A549 (cell line): ENCODE measurements around the gene PALLD. TPM values are rescaled to one million over a fixed set of nuclear protein-coding genes. Genes with fewer than 3 reads are reported as not detected.

Experiments
- ATAC-seq, 2 experiments: fragments of 200-7000 bp in 1 of 2; fragments of >200 bp in 1 of 2; cut with Nextera tagmentation in 1 of 2; cut with Tn5 transposase in 1 of 2; 3 replicates each; pipeline versions ENCODE4 v1.8.0 to v1.9.1; 2018 to 2020; ENCODE audit warnings: mild to moderate bottlenecking in 1 of 2, moderate library complexity in 1 of 2
- CTCF ChIA-PET: fragments of 300-600 bp; sonication (Branson Sonifier 250); formaldehyde crosslinking; extraction: SDS; loops from one replicate; lab custom pipeline; 2021; ENCODE audit warnings: antibody characterized with exemption, inconsistent platforms; lab: Yijun Ruan, JAX
- POLR2A ChIA-PET: fragments of 350-600 bp; formaldehyde crosslinking; extraction: SDS; loops from one replicate; lab custom pipeline; 2021; ENCODE audit warnings: antibody characterized with exemption, inconsistent platforms; lab: Yijun Ruan, JAX
- DNase-seq, 2 experiments: peaks; one replicate each; pipeline versions ENCODE4 v3.0.0 to v3.0.0-alpha.2; 2011 to 2016; ENCODE audit warnings: low read depth in 1 of 2, low spot score in 1 of 2
- FAIRE-seq: peaks from 2 replicates; lab custom pipeline; 2011; peaks lifted over from hg19 to GRCh38; lab: Jason Lieb, UNC
- H3K27ac ChIP-seq, 2 experiments: fragments of >200 bp; sonication (Bioruptor Twin); formaldehyde crosslinking; 3 replicates each; pipeline ENCODE4 v1.5.1; 2016 to 2017
- H3K4me1 ChIP-seq: fragments of >200 bp; sonication (Bioruptor Twin); formaldehyde crosslinking; 3 replicates; pipeline ENCODE4 v1.6.1; 2016
- H3K4me2 ChIP-seq: fragments of >200 bp; sonication (Bioruptor Twin); formaldehyde crosslinking; 3 replicates; pipeline ENCODE4 v1.6.1; 2016
- H3K4me3 ChIP-seq: fragments of >200 bp; sonication (Bioruptor Twin); formaldehyde crosslinking; 3 replicates; pipeline ENCODE4 v1.5.1; 2016
- H3K9me3 ChIP-seq: fragments of >200 bp; sonication (Bioruptor Twin); formaldehyde crosslinking; 3 replicates; pipeline ENCODE4 v1.6.1; 2016
- CEBPB ChIP-seq, 2 experiments: fragments of >200 bp in 1 of 2; sonication (Bioruptor Twin) in 1 of 2; formaldehyde crosslinking in 1 of 2; IDR thresholded peaks; 2 replicates each; pipeline ENCODE4 v1.6.1; 2012 to 2016
- EHF ChIP-seq: fragments of 250-450 bp; sonication (Bioruptor Pico); IDR thresholded peaks from 2 replicates; pipeline ENCODE4 v1.5.0; 2020; ENCODE audit warnings: mild to moderate bottlenecking
- EHMT2 ChIP-seq: fragments of 200-600 bp; sonication (generic); IDR thresholded peaks from 2 replicates; pipeline ENCODE4 v1.6.1; 2016; ENCODE audit warnings: antibody characterized with exemption, low read depth, mild to moderate bottlenecking, moderate library complexity
- FOSB ChIP-seq: fragments of 250-450 bp; sonication (Bioruptor Pico); IDR thresholded peaks from 2 replicates; pipeline ENCODE4 v1.5.0; 2020; ENCODE audit warnings: mild to moderate bottlenecking, moderate library complexity
- FOXS1 ChIP-seq: fragments of 250-450 bp; sonication (Bioruptor Pico); IDR thresholded peaks from 2 replicates; pipeline ENCODE4 v1.5.0; 2020; ENCODE audit warnings: mild to moderate bottlenecking, moderate library complexity
- HDAC2 ChIP-seq: fragments of 200-600 bp; sonication (generic); IDR thresholded peaks from 2 replicates; pipeline ENCODE4 v1.6.1; 2016
- HES2 ChIP-seq: fragments of >200 bp; sonication (Bioruptor Twin); formaldehyde crosslinking; IDR thresholded peaks from 2 replicates; pipeline ENCODE4 v1.6.1; 2016
- JUN ChIP-seq, 2 experiments: fragments of >200 bp; sonication (Bioruptor Twin); formaldehyde crosslinking; IDR thresholded peaks; 2 replicates in 1 of 2; 3 replicates in 1 of 2; pipeline ENCODE4 v1.6.1; 2016 to 2017
- MAFK ChIP-seq: fragments of 450-650 bp; IDR thresholded peaks from 2 replicates; pipeline ENCODE4 v1.6.1; 2014; ENCODE audit not compliant: partially characterized antibody
- PBX3 ChIP-seq: IDR thresholded peaks from 2 replicates; pipeline ENCODE4 v1.6.1; 2012
- POLR2A ChIP-seq: IDR thresholded peaks from 2 replicates; pipeline ENCODE4 v1.6.1; 2012; ENCODE audit warnings: mild to moderate bottlenecking, low read length
- RCOR1 ChIP-seq: fragments of 150-350 bp; IDR thresholded peaks from 2 replicates; pipeline ENCODE4 v1.6.1; 2014; ENCODE audit warnings: antibody characterized with exemption, low read length, low read depth
- REST ChIP-seq: fragments of 200-600 bp; sonication (generic); IDR thresholded peaks from 2 replicates; pipeline ENCODE4 v1.6.1; 2016; ENCODE audit warnings: antibody characterized with exemption, mild to moderate bottlenecking, moderate library complexity
- SREBF2 ChIP-seq: fragments of 450-650 bp; IDR thresholded peaks from 2 replicates; pipeline ENCODE4 v1.6.1; 2014; ENCODE audit warnings: mild to moderate bottlenecking, moderate library complexity
- TP53 ChIP-seq: fragments of 250-450 bp; sonication (Bioruptor Pico); IDR thresholded peaks from 2 replicates; pipeline ENCODE4 v1.5.0; 2021; ENCODE audit warnings: mild to moderate bottlenecking, moderate library complexity
- ZFP36 ChIP-seq: fragments of 450-650 bp; IDR thresholded peaks from 2 replicates; pipeline ENCODE4 v1.6.1; 2014; ENCODE audit warnings: borderline replicate concordance; ENCODE audit not compliant: partially characterized antibody
- ZNF302 ChIP-seq: fragments of 250-450 bp; sonication (Bioruptor Pico); IDR thresholded peaks from 2 replicates; pipeline ENCODE4 v1.9.0; 2021; ENCODE audit warnings: inconsistent platforms, mild to moderate bottlenecking, moderate library complexity
- WGBS: methylation state at CpG from one replicate; pipeline ENCODE4 v1.1.6; 2017; ENCODE audit errors: missing lambda C conversion rate; 5-methylcytosine and 5-hydroxymethylcytosine counted together
- polyA plus RNA-seq, 4 experiments: library from polyadenylated mRNA; depleted of rRNA in 3 of 4; stranded (reverse); fragments of >200 nt; fragmentation: RNase III in 1 of 4; extraction: RNeasy Plus Mini Kit Qiagen cat#74134 plus additional on column Dnase treatment in 1 of 4; gene quantifications; 2 replicates in 3 of 4; 3 replicates in 1 of 4; pipeline ENCODE4 v1.2.3, GENCODE V29; 2011 to 2017
- TF ChIP-seq, protein P1 (sequence below): fragments of 250-450 bp; sonication (Bioruptor Pico); IDR thresholded peaks from 2 replicates; pipeline ENCODE4 v1.5.0; 2021; ENCODE audit warnings: mild to moderate bottlenecking, moderate library complexity, borderline replicate concordance

The PALLD gene
- polyA plus RNA-seq, 2 of the 4 experiments (the other 2 are of a cell fraction): 88.8 to 113 TPM

- no peak for TF ChIP-seq REST
- peak; percentile 82 for TF ChIP-seq MAFK
- TF ChIP-seq, all 56 proteins: peak for 1
- ChIA-PET CTCF (no interaction called here), POLR2A (no interaction called here)
- Histone ChIP-seq H3K4me1 (peaks cover 54% of the 10 kb centered on the region), H3K4me2 (peak overlapping the region; percentile 41), H3K4me3 (no peak overlapping the region), H3K9me3 (no peaks in the 10 kb centered on the region), H3K27ac (peak overlapping the region in 1 of 2 experiments; percentile 65; a peak in 3 of 6 replicates)
- DNase-seq: no peak
- 33% methylated on average over 3 of the region's 3 CpGs for WGBS
- FAIRE-seq: no peak
- no peak for ATAC-seq
Observed at GRCh38 chr4:168667376-168667775, 170.5 kb downstream of the PALLD start.

- Histone ChIP-seq H3K4me2 (no peak overlapping the region), H3K27ac (no peak overlapping the region), H3K4me3 (no peak overlapping the region), H3K4me1 (peaks cover 50% of the 10 kb centered on the region), H3K9me3 (no peaks in the 10 kb centered on the region)
- no peak for TF ChIP-seq REST
- no peak for TF ChIP-seq ZFP36
- no peak for TF ChIP-seq CEBPB (IDR thresholded peaks at IDR 0.05)
- TF ChIP-seq HDAC2: no peak
- TF ChIP-seq ZNF302 (CRISPR knock-in tag): no peak
- TF ChIP-seq FOSB (CRISPR knock-in tag): no peak
- TF ChIP-seq FOXS1 (CRISPR knock-in tag): no peak
- TF ChIP-seq EHF (CRISPR knock-in tag): no peak
- TF ChIP-seq JUN (IDR thresholded peaks at IDR 0.05): no peak
- DNase-seq (no peak), FAIRE-seq (no peak), ATAC-seq (no peak)
- 93% methylated on average over 2 of the region's 2 CpGs for WGBS
- ChIA-PET POLR2A (no interaction called here), CTCF (no interaction called here)
Observed at GRCh38 chr4:168667921-168668320, 171.1 kb downstream of the PALLD start.

- no peak for TF ChIP-seq RCOR1
- no peak for TF ChIP-seq TP53 (CRISPR knock-in tag)
- TF ChIP-seq, protein P1, sequence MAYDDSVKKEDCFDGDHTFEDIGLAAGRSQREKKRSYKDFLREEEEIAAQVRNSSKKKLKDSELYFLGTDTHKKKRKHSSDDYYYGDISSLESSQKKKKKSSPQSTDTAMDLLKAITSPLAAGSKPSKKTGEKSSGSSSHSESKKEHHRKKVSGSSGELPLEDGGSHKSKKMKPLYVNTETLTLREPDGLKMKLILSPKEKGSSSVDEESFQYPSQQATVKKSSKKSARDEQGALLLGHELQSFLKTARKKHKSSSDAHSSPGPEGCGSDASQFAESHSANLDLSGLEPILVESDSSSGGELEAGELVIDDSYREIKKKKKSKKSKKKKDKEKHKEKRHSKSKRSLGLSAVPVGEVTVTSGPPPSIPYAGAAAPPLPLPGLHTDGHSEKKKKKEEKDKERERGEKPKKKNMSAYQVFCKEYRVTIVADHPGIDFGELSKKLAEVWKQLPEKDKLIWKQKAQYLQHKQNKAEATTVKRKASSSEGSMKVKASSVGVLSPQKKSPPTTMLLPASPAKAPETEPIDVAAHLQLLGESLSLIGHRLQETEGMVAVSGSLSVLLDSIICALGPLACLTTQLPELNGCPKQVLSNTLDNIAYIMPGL: no peak
- no peak for TF ChIP-seq EHMT2
- TF ChIP-seq PBX3: no peak
- TF ChIP-seq SREBF2: no peak
- no peak for TF ChIP-seq POLR2A
- no peak for TF ChIP-seq HES2
- no peak for FAIRE-seq
- CTCF ChIA-PET: interaction anchor here (0.7 kb wide), 1 partner anchor 9 kb away, joined by 3 read pairs; no protein-coding TSS in a partner anchor
- no peak for ATAC-seq
- Histone ChIP-seq H3K9me3 (no peaks in the 10 kb centered on the region), H3K4me3 (no peak overlapping the region), H3K4me1 (peaks cover 27% of the 10 kb centered on the region), H3K27ac (peak overlapping the region in 1 of 2 experiments; percentile 84; a peak in 3 of 6 replicates), H3K4me2 (no peak overlapping the region)
- WGBS: 86% methylated on average over 11 of the region's 11 CpGs
- DNase-seq: no peak
- POLR2A ChIA-PET: no interaction called here
Observed at GRCh38 chr4:168673476-168673875, 176.6 kb downstream of the PALLD start.
